Fibroblast of the aortic adventitia (primary cell): Measurements from ENCODE around the gene SPOCK3. TPM values are rescaled to one million over a fixed set of nuclear protein-coding genes. Genes with fewer than 3 reads are reported as not detected.

Experiments
- DNase-seq: peaks from one replicate; pipeline ENCODE4 v3.0.0-alpha.2; 2010; ENCODE audit warnings: low read depth
- H3K4me3 ChIP-seq: 2 replicates; pipeline ENCODE4 v1.5.1; 2011; ENCODE audit warnings: low read depth, mild to moderate bottlenecking, control low read depth, low read length, moderate library complexity
- CTCF ChIP-seq: IDR thresholded peaks from 2 replicates; pipeline ENCODE4 v1.5.1; 2011; ENCODE audit warnings: mild to moderate bottlenecking, low read length, control low read depth, inconsistent platforms; ENCODE audit not compliant: insufficient read depth
- total RNA-seq: library from RNA; depleted of rRNA; stranded (reverse); fragments of >200 nt; gene quantifications from 2 replicates; pipeline ENCODE4 v1.2.3, GENCODE V29; 2012; ENCODE audit warnings: low replicate concordance

The SPOCK3 gene
- total RNA-seq, 1 donor, result 7.2 TPM

- TF ChIP-seq CTCF, result no peak
- no peak for DNase-seq
- H3K4me3 ChIP-seq, result no peak overlapping the region
Observed at GRCh38 chr4:167111092-167111491, 123.2 kb downstream of the SPOCK3 start.

GRCh38 chr4:167109859-167110258 lies 124.4 kb downstream of the SPOCK3 start:
- TF ChIP-seq CTCF, result no peak
- DNase-seq, result no peak
- H3K4me3 ChIP-seq, result no peak overlapping the region

- no peak for TF ChIP-seq CTCF
Observed at GRCh38 chr4:167105857-167106256, 128.4 kb downstream of the SPOCK3 start.

GRCh38 chr4:167102475-167102874 lies 131.8 kb downstream of the SPOCK3 start:
- no peak overlapping the region for H3K4me3 ChIP-seq
- no peak for TF ChIP-seq CTCF
- no peak for DNase-seq

More at GRCh38 chr4:167105857-167106256, 128.4 kb downstream of the SPOCK3 start:
- no peak overlapping the region for H3K4me3 ChIP-seq
- DNase-seq, result no peak

- no peak for TF ChIP-seq CTCF
- H3K4me3 ChIP-seq, result no peak overlapping the region
- DNase-seq, result no peak
Observed at GRCh38 chr4:167101035-167101434, 133.3 kb downstream of the SPOCK3 start.

- no peak for TF ChIP-seq CTCF
- peak; percentile 73 for DNase-seq
- no peak overlapping the region for H3K4me3 ChIP-seq
Observed at GRCh38 chr4:167100120-167100519, 134.2 kb downstream of the SPOCK3 start.

- DNase-seq, result no peak
- H3K4me3 ChIP-seq, result no peak overlapping the region
- TF ChIP-seq CTCF, result no peak
Observed at GRCh38 chr4:167088115-167088514, 146.2 kb downstream of the SPOCK3 start.
